NCI-H1092 treated with DMSO at 0.1 percent for 48 hours (cell line): ENCODE results near the gene GCNT2.
"Not testable (repeated sequence)": the region's sequence is repeated elsewhere in the genome, so short reads cannot be mapped to it uniquely, and the experiment has no call there.

Source experiments
- DNase-seq: peaks from one replicate; lab custom pipeline; 2025; lab: John Stamatoyannopoulos, UW

Gene GCNT2

DNA sequence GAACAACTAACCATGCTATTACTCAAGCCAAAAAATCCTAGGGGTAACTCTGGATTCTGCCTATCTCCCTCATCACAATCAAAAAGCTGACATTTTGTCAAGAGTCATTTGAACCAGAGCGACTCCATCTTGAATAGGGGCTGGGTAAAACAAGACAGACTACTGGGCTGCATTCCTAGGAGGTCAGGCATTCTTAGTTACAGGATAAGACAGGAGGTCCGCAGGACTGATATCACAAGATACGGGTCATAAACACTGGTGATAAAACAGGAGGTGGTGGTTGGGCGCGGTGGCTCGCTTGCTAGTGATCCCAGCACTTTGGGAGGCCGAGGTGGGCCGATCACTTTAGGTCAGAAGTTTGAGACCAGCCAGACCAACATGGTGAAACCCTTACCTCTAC lies 141.1 kb downstream of the GCNT2 start:
- no peak for DNase-seq

DNA sequence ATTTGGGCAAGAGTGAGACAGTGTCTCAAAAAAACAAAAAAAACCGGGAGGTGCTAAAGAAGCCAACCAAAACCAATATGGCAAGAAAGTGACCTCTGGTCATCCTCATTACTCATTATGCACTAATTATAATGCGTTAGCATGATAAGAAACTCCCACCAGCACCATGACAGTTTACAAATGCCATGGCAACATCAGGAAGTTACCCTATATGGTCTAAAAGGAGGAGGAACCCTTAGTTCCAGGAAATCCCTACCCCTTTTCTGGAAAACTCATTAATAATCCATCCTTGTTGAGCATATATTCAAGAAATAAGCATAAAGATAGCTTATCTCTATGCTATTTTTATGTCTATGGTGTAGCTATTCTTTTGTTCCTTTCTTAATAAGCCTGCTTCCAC lies 141.6 kb downstream of the GCNT2 start:
- DNase-seq = no peak

DNA sequence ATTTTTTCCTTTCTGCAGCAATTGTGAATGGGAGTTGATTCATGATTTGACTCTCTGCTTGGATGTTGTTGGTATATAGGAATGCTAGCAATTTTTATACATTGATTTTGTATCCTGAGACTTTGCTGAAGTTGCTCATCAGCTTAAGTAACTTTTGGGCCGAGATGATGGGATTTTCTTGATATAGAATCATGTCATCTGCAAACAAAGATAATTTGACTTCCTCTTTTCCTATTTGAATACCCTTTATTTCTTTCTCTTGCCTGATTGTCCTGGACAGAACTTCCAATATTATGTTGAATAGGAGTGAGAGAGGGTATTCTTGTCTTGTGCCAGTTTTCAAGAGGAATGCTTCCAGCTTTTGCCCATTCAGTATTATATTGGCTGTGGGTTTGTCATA lies 144.4 kb downstream of the GCNT2 start:
- not testable (repeated sequence) for DNase-seq

DNA sequence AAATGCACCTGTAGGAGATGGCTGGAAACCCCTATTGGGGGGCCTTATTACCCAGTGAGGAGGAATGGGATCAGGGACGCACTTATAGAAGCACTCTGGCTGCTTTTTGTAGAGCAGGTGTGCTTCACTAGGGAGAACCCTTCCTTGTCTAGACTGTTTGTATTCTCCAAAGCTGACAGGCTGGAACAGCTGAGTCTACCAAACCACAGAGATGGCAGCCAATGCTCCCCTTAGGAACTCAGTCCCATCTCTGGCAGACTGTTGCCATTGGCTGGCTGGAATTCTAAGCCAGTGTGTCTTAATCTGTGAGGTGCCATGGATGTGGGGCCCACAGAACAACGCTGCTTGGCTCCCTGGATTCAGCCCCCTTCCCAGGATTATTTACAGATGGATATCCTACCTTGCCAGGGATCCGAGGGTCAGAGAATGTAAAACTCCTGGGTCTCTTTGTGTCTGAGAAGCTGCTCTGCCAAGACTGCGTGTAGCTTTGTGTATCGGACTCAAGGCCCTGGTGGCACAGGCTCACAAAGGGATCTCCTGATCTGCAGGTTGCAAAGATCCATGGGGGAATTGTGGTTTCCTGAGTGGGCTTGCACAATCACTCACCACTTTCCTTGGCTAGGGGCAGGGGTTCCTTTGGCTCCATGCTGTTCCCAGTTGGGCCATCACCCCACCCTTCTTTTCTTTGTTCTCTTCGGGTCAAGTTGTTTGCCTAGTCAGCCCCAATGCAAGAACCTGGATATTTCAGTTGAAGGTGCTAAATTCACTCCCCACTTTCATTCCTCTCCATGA lies 147.2 kb downstream of the GCNT2 start:
- DNase-seq = no peak

DNA sequence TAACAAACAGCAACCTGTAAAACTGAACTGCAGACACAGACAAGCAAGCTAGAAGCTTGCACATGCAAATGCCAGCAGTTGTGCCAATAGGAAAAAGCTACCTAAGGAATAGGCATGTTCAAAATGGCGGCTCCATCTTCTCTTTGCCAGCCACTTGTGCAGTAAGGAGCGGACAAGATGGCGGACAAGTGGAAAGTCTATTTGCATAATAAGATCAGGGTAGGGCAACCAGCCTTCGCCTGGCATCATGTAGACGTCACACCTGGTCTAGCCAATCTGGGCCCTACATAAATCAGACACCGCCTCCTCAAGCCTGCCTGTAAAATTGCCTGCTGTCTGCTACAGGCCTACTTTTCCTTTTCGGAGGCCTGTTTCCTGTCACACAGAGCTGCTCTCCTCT lies 155.3 kb downstream of the GCNT2 start:
- no peak for DNase-seq

DNA sequence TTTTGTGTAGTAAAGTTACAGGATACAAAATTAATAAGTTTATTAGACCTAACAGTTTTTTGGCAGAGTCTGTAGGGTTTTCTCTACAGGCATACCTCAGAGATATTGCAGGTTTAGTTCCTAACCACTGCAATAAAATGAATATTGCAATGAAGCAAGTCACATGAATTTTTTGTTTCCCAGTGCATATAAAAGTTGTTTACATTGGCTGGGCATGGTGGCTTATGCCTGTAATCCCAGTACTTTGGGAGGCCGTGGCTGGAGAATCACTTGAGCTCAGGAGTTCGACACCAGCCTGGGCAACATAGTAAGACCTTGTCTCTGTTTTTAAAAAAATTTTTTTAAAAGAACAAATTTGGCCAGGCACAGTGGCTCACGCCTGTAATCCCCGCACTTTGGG lies 157.3 kb downstream of the GCNT2 start:
- DNase-seq = no peak
